Measurements from ENCODE around the gene LRBA.
"Not testable (repeated sequence)": the region's sequence is repeated elsewhere in the genome, so short reads cannot be mapped to it uniquely, and the experiment has no call there.

LRBA gene

GRCh38 chr4:150999086-150999485 lies 16.0 kb downstream of the LRBA start:
- no peak overlapping the region for H3K27ac ChIP-seq
- no peak overlapping the region for H3K9ac ChIP-seq
- H4K20me1 ChIP-seq = 0 out of 2 replicates have a peak, but pooled peaks cover 7% of the 10 kb centered on the region
- no peak overlapping the region for H3K4me3 ChIP-seq
- H3K4me1 ChIP-seq = peaks cover 19% of the 10 kb centered on the region
- peaks cover 2% of the 10 kb centered on the region; the same call in 1 of the 2 replicates for H3K9me3 ChIP-seq
- peak overlapping the region; percentile 10; the same call in 1 of the 2 replicates for H3K4me2 ChIP-seq
- H3K27me3 ChIP-seq = no peaks in the 10 kb centered on the region
- no peak for TF ChIP-seq Cebpa-rat (IDR thresholded peaks at IDR 0.05)
- peaks cover 24% of the 10 kb centered on the region for H3K36me3 ChIP-seq

GRCh38 chr4:150997141-150997540 lies 17.9 kb downstream of the LRBA start:
- no peak for TF ChIP-seq Cebpa-rat (IDR thresholded peaks at IDR 0.05)
- 0 out of 2 replicates have a peak, but pooled peaks cover 7% of the 10 kb centered on the region for H4K20me1 ChIP-seq
- H3K27me3 ChIP-seq = no peaks in the 10 kb centered on the region
- H3K4me1 ChIP-seq = peaks cover 21% of the 10 kb centered on the region
- H3K27ac ChIP-seq = no peak overlapping the region
- no peak overlapping the region for H3K4me3 ChIP-seq
- peaks cover 12% of the 10 kb centered on the region; the same call in 1 of the 2 replicates for H3K36me3 ChIP-seq
- H3K9me3 ChIP-seq = peaks cover 12% of the 10 kb centered on the region
- H3K9ac ChIP-seq = no peak overlapping the region
- H3K4me2 ChIP-seq = no peak overlapping the region

- peak overlapping the region; percentile 56 for H3K4me2 ChIP-seq
- H3K4me1 ChIP-seq = peaks cover 21% of the 10 kb centered on the region
- H3K27ac ChIP-seq = peak overlapping the region; percentile 25; the same call in 1 of the 2 replicates
- TF ChIP-seq Cebpa-rat (IDR thresholded peaks at IDR 0.05) = no peak
- H3K9ac ChIP-seq = no peak overlapping the region
- H3K4me3 ChIP-seq = no peak overlapping the region
- peaks cover 13% of the 10 kb centered on the region; the same call in 1 of the 2 replicates for H3K36me3 ChIP-seq
- no peaks in the 10 kb centered on the region for H4K20me1 ChIP-seq
- H3K27me3 ChIP-seq = no peaks in the 10 kb centered on the region
- peaks cover 28% of the 10 kb centered on the region for H3K9me3 ChIP-seq
Observed at GRCh38 chr4:150994721-150995120, 20.4 kb downstream of the LRBA start.

- H3K9ac ChIP-seq, H3K27ac ChIP-seq, H3K27me3 ChIP-seq, H3K4me3 ChIP-seq, H4K20me1 ChIP-seq, H3K4me2 ChIP-seq: not testable (repeated sequence)
- H3K9me3 ChIP-seq = peaks cover 28% of the 10 kb centered on the region
- peaks cover 13% of the 10 kb centered on the region; the same call in 1 of the 2 replicates for H3K36me3 ChIP-seq
- peaks cover 13% of the 10 kb centered on the region for H3K4me1 ChIP-seq
Observed at GRCh38 chr4:150993577-150993976, 21.5 kb downstream of the LRBA start.

GRCh38 chr4:150990993-150991392 lies 24.1 kb downstream of the LRBA start:
- Histone ChIP-seq H3K36me3 (peaks cover 13% of the 10 kb centered on the region; the same call in 1 of the 2 replicates), H3K4me3 (no peak overlapping the region), H3K27ac (no peak overlapping the region), H3K9ac (no peak overlapping the region), H3K4me2 (no peak overlapping the region), H3K9me3 (peaks cover 28% of the 10 kb centered on the region), H4K20me1 (no peaks in the 10 kb centered on the region), H3K4me1 (peaks cover 13% of the 10 kb centered on the region), H3K27me3 (no peaks in the 10 kb centered on the region)
- TF ChIP-seq Cebpa-rat (IDR thresholded peaks at IDR 0.05) = no peak

- H3K9ac ChIP-seq = no peak overlapping the region
- H3K4me2 ChIP-seq = no peak overlapping the region
- H3K4me3 ChIP-seq = no peak overlapping the region
- H4K20me1 ChIP-seq = no peaks in the 10 kb centered on the region
- peaks cover 13% of the 10 kb centered on the region for H3K4me1 ChIP-seq
- no peak for TF ChIP-seq Cebpa-rat (IDR thresholded peaks at IDR 0.05)
- H3K27me3 ChIP-seq = no peaks in the 10 kb centered on the region
- H3K9me3 ChIP-seq = peaks cover 28% of the 10 kb centered on the region
- H3K36me3 ChIP-seq = peaks cover 13% of the 10 kb centered on the region; the same call in 1 of the 2 replicates
- no peak overlapping the region for H3K27ac ChIP-seq
Observed at GRCh38 chr4:150990250-150990649, 24.8 kb downstream of the LRBA start.

- peaks cover 8% of the 10 kb centered on the region; the same call in 1 of the 2 replicates for H3K36me3 ChIP-seq
- H3K9me3 ChIP-seq = peaks cover 18% of the 10 kb centered on the region
- no peak for TF ChIP-seq Cebpa-rat (IDR thresholded peaks at IDR 0.05)
- H3K27me3 ChIP-seq = no peaks in the 10 kb centered on the region
- H3K4me3 ChIP-seq = no peak overlapping the region
- no peak overlapping the region for H3K27ac ChIP-seq
- H3K9ac ChIP-seq = no peak overlapping the region
- H3K4me2 ChIP-seq = no peak overlapping the region
- no peaks in the 10 kb centered on the region for H3K4me1 ChIP-seq
- H4K20me1 ChIP-seq = no peaks in the 10 kb centered on the region
Observed at GRCh38 chr4:150988238-150988637, 26.8 kb downstream of the LRBA start.

GRCh38 chr4:150987204-150987603 lies 27.9 kb downstream of the LRBA start:
- peaks cover 5% of the 10 kb centered on the region; the same call in 1 of the 2 replicates for H3K4me1 ChIP-seq
- no peak overlapping the region for H3K9ac ChIP-seq
- peaks cover 17% of the 10 kb centered on the region for H3K9me3 ChIP-seq
- no peak overlapping the region for H3K27ac ChIP-seq
- no peaks in the 10 kb centered on the region for H3K27me3 ChIP-seq
- no peak overlapping the region for H3K4me2 ChIP-seq
- TF ChIP-seq Cebpa-rat (IDR thresholded peaks at IDR 0.05) = no peak
- H4K20me1 ChIP-seq = no peaks in the 10 kb centered on the region
- H3K36me3 ChIP-seq = peaks cover 8% of the 10 kb centered on the region; the same call in 1 of the 2 replicates
- no peak overlapping the region for H3K4me3 ChIP-seq

- no peak for TF ChIP-seq Cebpa-rat (IDR thresholded peaks at IDR 0.05)
- H3K4me1 ChIP-seq = peaks cover 5% of the 10 kb centered on the region; the same call in 1 of the 2 replicates
- H3K27me3 ChIP-seq = no peaks in the 10 kb centered on the region
- H3K9ac ChIP-seq = no peak overlapping the region
- no peak overlapping the region for H3K27ac ChIP-seq
- peaks cover 9% of the 10 kb centered on the region for H3K9me3 ChIP-seq
- H3K36me3 ChIP-seq = peaks cover under 1% of the 10 kb centered on the region; the same call in 1 of the 2 replicates
- H4K20me1 ChIP-seq = no peaks in the 10 kb centered on the region
- no peak overlapping the region for H3K4me3 ChIP-seq
- H3K4me2 ChIP-seq = no peak overlapping the region
Observed at GRCh38 chr4:150986085-150986484, 29.0 kb downstream of the LRBA start.

GRCh38 chr4:150983851-150984250 lies 31.2 kb downstream of the LRBA start:
- Histone ChIP-seq H3K4me1 (peaks cover 5% of the 10 kb centered on the region; the same call in 1 of the 2 replicates), H3K9ac (no peak overlapping the region), H3K27ac (no peak overlapping the region), H4K20me1 (no peaks in the 10 kb centered on the region), H3K4me2 (no peak overlapping the region), H3K4me3 (no peak overlapping the region), H3K27me3 (no peaks in the 10 kb centered on the region), H3K9me3 (peaks cover 3% of the 10 kb centered on the region), H3K36me3 (no peaks in the 10 kb centered on the region; the same call in 1 of the 2 replicates)
- TF ChIP-seq Cebpa-rat (IDR thresholded peaks at IDR 0.05) = no peak
